Activated T-cell treated with anti-CD3 and anti-CD28 coated beads, Interleukin-2, amount 50 U/mL, for 24 hours (primary cell): ENCODE measurements around the gene URB1.
"Not testable (repeated sequence)": the region's sequence is repeated elsewhere in the genome, so short reads cannot be mapped to it uniquely, and the experiment has no call there.

Experiments
- DNase-seq: peaks from one replicate; pipeline ENCODE4 v3.0.0-alpha.2; 2020
- H3K27ac Mint-ChIP-seq: 2 replicates; pipeline ENCODE4 v1.8.0; 2020; ENCODE audit warnings: mild to moderate bottlenecking, mixed read lengths
- H3K27me3 Mint-ChIP-seq: 2 replicates; pipeline ENCODE4 v1.8.0; 2020; ENCODE audit warnings: mixed read lengths
- H3K36me3 Mint-ChIP-seq: 2 replicates; pipeline ENCODE4 v1.8.0; 2020; ENCODE audit warnings: low read depth, mixed read lengths
- H3K4me1 Mint-ChIP-seq: 2 replicates; pipeline ENCODE4 v1.8.0; 2020; ENCODE audit warnings: low read depth, mixed read lengths
- H3K4me3 Mint-ChIP-seq: 2 replicates; pipeline ENCODE4 v1.8.0; 2020; ENCODE audit warnings: mild to moderate bottlenecking, moderate library complexity, mixed read lengths
- H3K9me3 Mint-ChIP-seq: 2 replicates; pipeline ENCODE4 v1.8.0; 2020; ENCODE audit warnings: mixed read lengths

URB1 gene

DNA sequence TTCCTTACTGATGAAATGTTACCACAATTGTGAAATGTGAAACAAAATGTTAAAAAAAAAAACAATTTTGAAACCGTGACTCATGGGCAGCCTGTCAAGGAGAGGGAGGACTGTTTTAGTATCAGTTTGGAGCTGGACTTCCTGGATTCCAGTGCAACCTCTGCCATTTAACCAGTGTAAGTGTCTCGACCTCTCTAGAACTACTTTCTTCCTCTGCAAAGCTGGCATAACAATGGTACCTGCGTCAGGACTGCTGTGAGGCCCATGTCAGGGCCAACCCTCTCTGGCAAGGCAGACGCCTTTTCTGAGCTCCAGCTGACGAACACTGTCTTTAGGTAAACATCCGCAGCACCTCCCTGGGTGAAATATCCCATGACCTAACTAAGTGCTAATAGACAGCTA is 20.9 kb downstream of the URB1 start:
- H3K9me3 Mint-ChIP-seq, result no peaks in the 10 kb centered on the region
- H3K4me3 Mint-ChIP-seq, result no peak overlapping the region
- no peaks in the 10 kb centered on the region for H3K27me3 Mint-ChIP-seq
- H3K27ac Mint-ChIP-seq, result peak overlapping the region; percentile 77
- H3K4me1 Mint-ChIP-seq, result peaks cover 16% of the 10 kb centered on the region
- DNase-seq, result no peak
- peaks cover 100% of the 10 kb centered on the region for H3K36me3 Mint-ChIP-seq

DNA sequence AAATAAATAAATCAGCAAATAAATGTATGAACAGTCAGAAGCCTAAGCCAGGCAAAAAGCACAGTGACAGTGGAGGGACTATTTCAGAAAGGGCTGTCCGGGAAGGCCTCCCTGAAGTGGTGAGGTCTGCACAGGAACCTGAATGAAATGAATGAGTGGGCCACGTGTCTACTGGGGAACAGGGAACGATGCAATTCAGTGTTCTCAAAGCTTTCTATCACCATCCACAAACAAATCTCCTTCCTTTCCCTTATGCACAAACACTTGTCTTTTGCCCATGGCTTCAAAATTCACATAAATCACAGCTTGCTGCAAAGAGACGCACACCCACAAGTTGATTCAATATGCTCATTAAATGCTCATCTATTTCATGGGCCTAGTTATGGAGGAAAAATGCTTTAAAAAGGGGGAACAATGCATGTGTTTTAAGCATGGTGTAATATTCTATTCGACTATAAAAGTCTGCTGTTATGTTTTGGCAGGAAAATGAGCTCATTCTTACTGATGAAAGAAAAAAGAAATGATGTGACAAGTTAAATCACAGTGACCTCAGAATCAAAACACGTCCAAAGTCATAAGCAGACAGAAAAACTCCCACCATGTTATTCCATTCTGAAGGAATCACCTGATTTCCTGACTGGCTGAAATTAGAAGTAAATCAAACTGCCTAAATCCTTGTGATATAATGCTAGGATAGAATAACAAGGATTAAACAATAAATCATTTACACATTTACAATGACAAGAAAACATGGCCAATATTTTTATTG is 21.6 kb downstream of the URB1 start:
- Mint-ChIP-seq H3K27ac (peak overlapping the region; percentile 77), H3K4me3 (no peak overlapping the region), H3K27me3 (no peaks in the 10 kb centered on the region), H3K9me3 (no peaks in the 10 kb centered on the region), H3K4me1 (peaks cover 16% of the 10 kb centered on the region), H3K36me3 (peaks cover 100% of the 10 kb centered on the region)
- no peak for DNase-seq

DNA sequence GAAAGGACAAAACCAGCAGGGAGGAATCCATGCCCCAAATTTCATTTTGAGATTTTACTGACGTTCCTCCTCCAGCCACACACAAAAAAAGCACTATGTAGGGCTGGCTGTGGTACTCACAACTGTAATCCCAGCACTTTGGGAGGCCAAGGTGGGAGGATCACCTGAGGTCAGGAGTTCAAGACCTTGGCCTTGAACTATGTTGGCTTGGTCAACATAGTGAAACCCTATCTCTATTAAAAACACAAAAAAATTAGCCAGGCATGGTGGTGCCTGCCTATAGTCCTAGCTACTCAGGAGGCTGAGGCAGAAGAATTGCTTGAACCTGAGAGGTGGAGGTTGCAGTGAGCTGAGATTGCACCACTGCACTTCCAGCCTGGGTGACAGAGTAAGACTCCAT is 23.9 kb downstream of the URB1 start:
- not testable (repeated sequence) for H3K4me3 Mint-ChIP-seq, DNase-seq, H3K27me3 Mint-ChIP-seq, H3K9me3 Mint-ChIP-seq
- H3K27ac Mint-ChIP-seq, result peak overlapping the region; percentile 4
- H3K36me3 Mint-ChIP-seq, result peaks cover 99% of the 10 kb centered on the region
- H3K4me1 Mint-ChIP-seq, result peaks cover 16% of the 10 kb centered on the region

DNA sequence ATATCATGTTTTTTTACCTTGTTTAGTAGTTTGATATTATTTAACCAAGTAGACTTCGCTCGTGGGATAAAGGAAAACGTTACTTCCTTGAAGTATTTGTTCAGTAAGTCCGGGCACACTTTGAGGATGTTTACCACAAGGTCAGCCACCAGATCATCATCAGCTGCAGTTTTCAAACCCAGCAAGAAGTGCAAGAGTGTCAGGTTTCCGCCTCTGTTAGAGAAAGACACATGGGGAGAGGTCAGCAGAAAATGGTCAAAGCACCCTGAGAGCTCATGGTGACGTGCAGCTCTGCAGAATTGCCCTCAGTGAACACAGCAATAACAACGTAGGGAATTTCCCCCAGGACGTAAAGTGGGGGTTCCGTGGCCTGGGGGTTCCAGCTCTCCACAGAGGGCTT is 24.4 kb downstream of the URB1 start:
- Mint-ChIP-seq H3K4me1 (peaks cover 16% of the 10 kb centered on the region), H3K36me3 (peaks cover 99% of the 10 kb centered on the region), H3K4me3 (no peak overlapping the region), H3K9me3 (no peaks in the 10 kb centered on the region), H3K27me3 (no peaks in the 10 kb centered on the region), H3K27ac (peak overlapping the region; percentile 4)
- DNase-seq, result no peak

DNA sequence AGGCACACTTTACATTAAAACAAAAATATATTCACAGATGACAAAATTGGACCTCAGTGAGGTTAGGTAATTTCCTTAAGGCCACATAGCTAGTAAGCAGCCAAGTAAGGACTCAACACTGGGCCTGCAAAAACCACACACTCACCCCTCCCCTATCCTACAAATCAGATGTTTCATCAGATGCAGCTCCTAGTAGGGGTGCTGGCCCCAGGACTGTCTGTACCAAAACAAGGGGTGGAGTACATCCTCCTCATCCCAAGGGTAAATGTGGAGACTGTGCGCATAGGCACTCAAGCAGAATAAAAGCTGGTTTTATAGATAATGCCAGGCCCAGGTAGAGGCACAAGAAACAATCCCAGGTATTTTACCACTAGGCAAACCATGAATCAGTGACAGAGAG is 25.7 kb downstream of the URB1 start:
- Mint-ChIP-seq H3K27ac (no peak overlapping the region), H3K27me3 (no peaks in the 10 kb centered on the region), H3K36me3 (peaks cover 99% of the 10 kb centered on the region)

DNA sequence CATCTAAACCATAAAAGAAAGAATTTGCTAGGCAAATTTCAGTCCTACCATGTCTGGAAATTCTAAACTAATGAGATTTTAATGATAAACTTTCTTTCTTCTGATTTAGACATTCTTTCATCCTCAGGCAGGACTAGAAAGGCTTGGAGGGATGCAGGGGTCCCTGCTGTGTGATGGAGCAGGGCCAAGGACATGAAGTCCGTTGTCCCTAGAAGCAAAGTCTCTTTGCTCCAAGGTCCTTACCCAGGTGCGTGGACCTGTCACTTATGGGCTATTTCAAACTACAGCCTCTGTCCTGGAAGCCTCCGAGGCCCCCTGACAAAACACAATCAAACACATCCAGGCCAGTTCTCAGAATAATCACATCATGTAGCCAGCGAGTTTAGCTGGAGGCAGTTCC is 26.6 kb downstream of the URB1 start:
- no peak for DNase-seq

More for the DNA sequence above, 25.7 kb downstream of the URB1 start:
- Mint-ChIP-seq H3K4me1 (peaks cover 13% of the 10 kb centered on the region), H3K9me3 (no peaks in the 10 kb centered on the region), H3K4me3 (no peak overlapping the region)
- no peak for DNase-seq

DNA sequence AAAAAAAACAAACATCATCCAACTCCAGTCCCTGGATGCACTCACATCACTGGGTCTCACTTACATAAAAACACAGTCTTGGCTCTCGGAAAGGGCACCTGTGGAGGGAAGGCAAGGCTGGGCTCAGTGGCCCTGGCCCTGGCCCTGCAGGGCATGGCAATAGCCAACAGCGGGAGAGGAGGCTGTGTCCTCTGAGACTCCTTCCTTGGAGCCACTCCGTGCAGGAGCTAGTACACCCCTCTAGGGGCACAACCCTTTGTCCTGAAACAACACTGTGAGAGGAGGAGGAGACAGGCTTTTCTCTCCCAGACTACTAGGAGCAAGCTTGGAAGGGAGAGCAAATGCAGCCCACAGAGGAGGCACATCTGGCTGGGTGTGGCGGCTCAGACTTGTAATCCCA is 28.0 kb downstream of the URB1 start:
- Mint-ChIP-seq H3K36me3 (peaks cover 99% of the 10 kb centered on the region), H3K9me3 (no peaks in the 10 kb centered on the region), H3K4me1 (no peaks in the 10 kb centered on the region), H3K4me3 (no peak overlapping the region), H3K27ac (peak overlapping the region; percentile 22), H3K27me3 (no peaks in the 10 kb centered on the region)
- DNase-seq, result no peak

More for the DNA sequence above, 26.6 kb downstream of the URB1 start:
- Mint-ChIP-seq H3K27ac (no peak overlapping the region), H3K27me3 (no peaks in the 10 kb centered on the region), H3K4me3 (no peak overlapping the region), H3K9me3 (no peaks in the 10 kb centered on the region), H3K36me3 (peaks cover 99% of the 10 kb centered on the region), H3K4me1 (peaks cover 3% of the 10 kb centered on the region)

DNA sequence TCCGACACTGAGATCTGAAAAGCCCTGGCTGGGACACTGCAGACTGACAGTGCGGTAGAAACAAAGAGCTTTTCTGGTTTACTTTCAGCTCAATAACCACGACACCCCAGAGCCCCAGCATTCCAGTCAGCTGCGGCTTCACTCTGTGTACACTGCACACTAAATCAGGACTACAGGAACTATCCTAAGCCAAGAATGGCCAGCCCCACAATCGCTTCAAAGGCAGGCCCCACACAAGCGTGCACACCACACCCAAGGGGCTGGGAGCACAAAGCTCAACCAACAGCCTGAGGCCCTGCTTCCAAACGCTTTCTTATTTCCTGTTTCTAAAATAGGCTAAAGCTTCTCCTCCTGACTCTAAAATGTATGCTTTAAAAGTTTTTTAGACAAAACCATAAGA is 28.4 kb downstream of the URB1 start:
- no peaks in the 10 kb centered on the region for H3K4me1 Mint-ChIP-seq
- no peak overlapping the region for H3K4me3 Mint-ChIP-seq
- H3K36me3 Mint-ChIP-seq, result peaks cover 99% of the 10 kb centered on the region
- no peaks in the 10 kb centered on the region for H3K27me3 Mint-ChIP-seq
- peak overlapping the region; percentile 22 for H3K27ac Mint-ChIP-seq
- no peak for DNase-seq
- H3K9me3 Mint-ChIP-seq, result no peaks in the 10 kb centered on the region

DNA sequence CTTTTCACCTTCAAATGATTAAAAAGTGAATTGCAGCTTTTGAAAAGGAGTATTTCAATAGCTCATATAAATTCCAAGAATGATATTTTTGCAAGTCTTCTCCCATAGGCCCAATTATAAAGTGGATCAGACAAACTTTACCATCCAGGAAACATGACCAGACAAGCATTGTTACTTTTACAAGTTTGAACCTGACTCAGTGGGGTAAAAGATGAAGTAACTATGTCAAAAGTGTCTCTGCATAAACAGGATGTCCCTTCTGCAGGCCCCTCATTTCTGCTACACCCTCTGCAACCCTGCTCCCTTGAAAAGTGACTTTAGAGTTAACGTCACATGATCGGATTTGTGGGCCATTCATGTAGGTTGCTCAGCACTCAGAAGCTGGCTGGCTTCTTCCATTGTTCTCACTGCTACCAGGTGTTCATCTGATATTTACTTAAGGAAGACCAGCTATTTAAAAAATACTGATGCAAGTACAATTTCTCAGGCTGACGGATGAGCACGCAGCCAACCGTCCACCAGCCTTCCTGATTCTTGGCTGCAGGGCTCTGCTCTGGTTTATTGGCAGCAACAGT is 32.3 kb downstream of the URB1 start:
- no peak for DNase-seq
- Mint-ChIP-seq H3K9me3 (no peaks in the 10 kb centered on the region), H3K27ac (no peak overlapping the region), H3K27me3 (no peaks in the 10 kb centered on the region), H3K4me1 (no peaks in the 10 kb centered on the region), H3K4me3 (no peak overlapping the region), H3K36me3 (peaks cover 98% of the 10 kb centered on the region)

DNA sequence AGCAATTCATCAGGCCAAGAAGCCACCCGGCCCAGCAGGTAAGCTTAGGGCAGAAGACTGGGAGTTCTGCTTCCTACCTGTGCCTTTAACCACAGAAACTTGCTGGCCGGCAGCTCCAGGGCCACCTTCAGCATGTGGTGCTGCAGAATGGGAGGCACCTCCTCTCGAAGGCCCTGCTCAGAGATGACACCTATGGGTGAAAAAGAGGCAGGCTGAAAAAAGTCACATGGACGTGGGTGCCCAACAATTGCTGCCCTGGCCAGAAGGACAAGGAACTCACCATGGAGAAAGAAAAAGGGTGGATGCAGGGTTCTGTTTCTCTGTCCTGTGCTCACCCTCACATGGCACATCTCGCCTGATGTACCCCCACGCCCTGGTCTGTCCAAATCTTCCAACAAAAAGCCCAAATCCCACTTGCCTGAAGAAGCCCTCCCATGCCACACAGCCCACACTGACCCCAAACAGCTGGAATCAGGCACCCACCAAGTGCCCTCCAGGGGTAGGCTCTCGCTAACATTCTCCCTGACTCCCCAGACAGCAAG is 33.0 kb downstream of the URB1 start:
- H3K27ac Mint-ChIP-seq, result peak overlapping the region; percentile 11
- no peak for DNase-seq
- no peaks in the 10 kb centered on the region for H3K4me1 Mint-ChIP-seq
- no peaks in the 10 kb centered on the region for H3K27me3 Mint-ChIP-seq
- H3K9me3 Mint-ChIP-seq, result no peaks in the 10 kb centered on the region
- H3K4me3 Mint-ChIP-seq, result no peak overlapping the region
- H3K36me3 Mint-ChIP-seq, result peaks cover 99% of the 10 kb centered on the region

DNA sequence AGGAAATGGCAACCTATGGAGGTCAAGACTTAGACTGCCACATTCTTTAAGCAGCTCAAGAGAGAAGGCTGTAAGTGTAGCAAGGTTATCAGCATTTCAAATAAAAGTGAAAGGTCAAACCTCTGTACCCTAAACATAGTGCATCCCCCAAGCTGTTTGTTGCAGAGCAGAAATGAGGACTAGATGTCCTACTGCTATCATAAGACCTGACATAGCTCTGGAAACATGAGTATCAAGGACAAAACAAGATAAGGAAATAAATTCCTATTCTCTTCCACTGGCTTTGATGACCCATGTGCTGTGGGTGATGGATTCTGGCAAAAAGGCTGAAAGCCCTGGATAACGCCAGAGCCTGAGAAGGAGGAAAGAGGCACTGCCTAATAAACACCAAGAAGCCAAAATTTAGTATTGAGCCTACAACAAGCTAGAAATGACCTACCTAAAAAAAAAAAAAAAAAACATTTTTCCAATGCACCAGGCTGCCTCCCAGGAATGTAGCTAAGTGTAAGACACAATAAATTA is 35.9 kb downstream of the URB1 start:
- Mint-ChIP-seq H3K27me3 (no peaks in the 10 kb centered on the region), H3K27ac (no peak overlapping the region), H3K4me1 (no peaks in the 10 kb centered on the region), H3K9me3 (no peaks in the 10 kb centered on the region), H3K4me3 (no peak overlapping the region), H3K36me3 (peaks cover 99% of the 10 kb centered on the region)
- no peak for DNase-seq

DNA sequence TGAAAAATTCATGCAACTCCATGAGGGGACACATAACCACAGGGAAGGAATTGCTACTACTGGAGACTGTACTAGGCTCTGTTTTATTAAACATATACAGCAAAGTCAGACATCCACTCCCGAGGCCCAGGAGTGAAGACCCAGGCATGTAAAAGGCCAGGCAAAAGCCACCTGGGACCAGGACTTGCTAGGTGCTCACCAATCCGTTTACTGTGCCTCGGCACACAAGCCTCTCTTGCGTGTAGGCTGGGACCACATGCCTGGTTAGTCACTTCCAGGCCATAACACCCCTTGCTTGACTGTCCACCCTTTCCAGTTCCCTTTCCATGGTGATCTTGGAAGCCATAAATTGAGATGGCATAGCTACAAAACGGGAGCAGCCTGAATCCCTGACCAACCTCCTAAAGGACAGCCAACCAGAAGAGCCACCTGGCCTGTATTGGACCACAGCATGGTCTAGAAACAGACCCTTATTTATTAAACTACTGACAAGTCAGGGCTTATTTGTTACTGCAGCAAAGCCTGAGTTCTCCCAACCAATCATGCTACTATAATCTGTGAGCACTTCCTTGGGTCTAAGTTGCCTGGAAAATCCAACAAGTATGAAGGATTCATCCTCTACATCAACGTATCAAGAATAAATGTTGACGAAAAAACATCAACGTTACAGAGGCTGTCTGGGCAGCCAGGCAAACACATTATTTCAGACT is 39.7 kb downstream of the URB1 start:
- peaks cover 99% of the 10 kb centered on the region for H3K36me3 Mint-ChIP-seq
- no peaks in the 10 kb centered on the region for H3K9me3 Mint-ChIP-seq
- no peaks in the 10 kb centered on the region for H3K27me3 Mint-ChIP-seq
- no peak overlapping the region for H3K27ac Mint-ChIP-seq
- no peak overlapping the region for H3K4me3 Mint-ChIP-seq
- no peak for DNase-seq
- no peaks in the 10 kb centered on the region for H3K4me1 Mint-ChIP-seq

DNA sequence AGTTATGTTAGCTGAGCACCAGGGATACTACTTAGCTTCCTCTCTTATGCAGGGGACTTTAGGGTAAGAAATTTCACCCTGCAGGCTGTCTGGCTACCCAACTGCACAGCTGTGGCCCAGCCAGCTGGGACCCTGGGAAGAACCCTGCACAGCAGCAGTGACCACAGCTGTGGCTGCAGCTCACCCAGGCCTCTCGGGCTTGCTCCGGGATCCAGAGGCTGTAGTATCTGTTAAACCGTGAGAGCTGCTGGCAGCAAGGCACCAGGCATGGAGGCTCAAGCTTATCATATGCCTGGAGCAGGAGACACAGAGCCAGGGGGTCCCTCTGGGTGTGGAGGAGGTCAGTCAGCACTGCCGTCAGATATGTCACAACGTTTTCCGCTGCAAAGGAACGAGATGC is 40.3 kb downstream of the URB1 start:
- Mint-ChIP-seq H3K4me1 (no peaks in the 10 kb centered on the region), H3K9me3 (no peaks in the 10 kb centered on the region), H3K27ac (no peak overlapping the region), H3K36me3 (peaks cover 99% of the 10 kb centered on the region), H3K4me3 (no peak overlapping the region), H3K27me3 (no peaks in the 10 kb centered on the region)
- no peak for DNase-seq

DNA sequence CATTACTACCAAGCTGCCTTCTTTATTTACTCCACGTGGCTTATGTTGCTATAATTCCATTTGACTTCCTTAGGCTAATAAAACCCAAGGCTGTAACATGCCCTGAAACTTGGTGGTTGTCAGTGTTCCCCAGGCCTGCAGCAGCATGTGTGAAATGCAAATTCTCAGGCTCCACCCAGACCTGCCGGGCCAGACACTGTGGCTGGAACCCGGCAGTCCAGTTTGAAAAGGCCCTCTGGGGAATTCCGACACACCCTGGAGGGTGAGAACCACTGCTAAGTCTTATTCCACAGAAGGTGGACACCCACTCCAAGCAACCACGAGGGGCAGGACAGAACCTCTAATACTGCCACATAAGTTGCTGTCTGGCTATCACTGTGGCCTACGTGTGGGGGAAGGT is 41.4 kb downstream of the URB1 start:
- peaks cover 100% of the 10 kb centered on the region for H3K36me3 Mint-ChIP-seq
- H3K27ac Mint-ChIP-seq, result no peak overlapping the region
- H3K27me3 Mint-ChIP-seq, result no peaks in the 10 kb centered on the region
- no peaks in the 10 kb centered on the region for H3K9me3 Mint-ChIP-seq
- H3K4me1 Mint-ChIP-seq, result no peaks in the 10 kb centered on the region
- no peak overlapping the region for H3K4me3 Mint-ChIP-seq
- DNase-seq, result no peak

DNA sequence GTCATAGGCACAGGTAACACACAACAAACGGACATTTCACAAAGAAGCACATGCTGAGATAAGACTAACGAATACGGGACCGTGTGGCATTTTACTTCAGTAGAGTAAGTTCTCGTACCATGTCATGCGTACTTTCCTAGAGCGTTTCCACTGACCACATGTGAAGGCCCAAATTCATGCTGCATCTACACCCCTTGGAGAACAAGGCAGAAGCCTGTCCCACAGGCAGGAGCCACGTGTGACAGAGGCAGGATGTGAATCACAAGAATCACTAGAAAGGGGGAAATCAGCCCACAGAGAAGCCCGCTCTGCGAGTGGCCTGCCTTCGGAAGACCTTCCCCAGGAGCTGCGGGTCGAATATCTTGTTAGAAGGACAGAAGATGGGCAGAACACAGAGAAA is 41.8 kb downstream of the URB1 start:
- Mint-ChIP-seq H3K9me3 (no peaks in the 10 kb centered on the region), H3K4me1 (no peaks in the 10 kb centered on the region), H3K27me3 (no peaks in the 10 kb centered on the region), H3K27ac (peak overlapping the region; percentile 19), H3K4me3 (no peak overlapping the region), H3K36me3 (peaks cover 100% of the 10 kb centered on the region)
- DNase-seq, result no peak
